Naive thymus-derived CD4-positive, alpha-beta T cell (primary cell): ENCODE results near the gene EDAR. TPM values are rescaled to one million over a fixed set of nuclear protein-coding genes. Genes with fewer than 3 reads are reported as not detected.

Experiments used
- ATAC-seq: fragments of 150-1000 bp; cut with Tn5 transposase; 2 replicates; pipeline ENCODE4 v1.10.0; 2021; ENCODE audit warnings: mild to moderate bottlenecking, moderate library complexity
- CTCF ChIA-PET: fragments of 350-600 bp; sonication (Branson Sonifier 250); formaldehyde crosslinking; loops from one replicate; lab custom pipeline; 2021; ENCODE audit warnings: antibody characterized with exemption; lab: Charles Lee
- POLR2A ChIA-PET: fragments of 350-600 bp; sonication (Branson Sonifier 250); formaldehyde crosslinking; loops from one replicate; lab custom pipeline; 2021; ENCODE audit warnings: antibody characterized with exemption, inconsistent platforms; lab: Charles Lee
- DNase-seq, 9 donors: peaks; one replicate each; pipeline versions ENCODE4 v3.0.0 to v3.0.0-alpha.2; 2020 to 2022; ENCODE audit warnings: mixed read lengths in 1 of 9
- H3K27ac ChIP-seq: one replicate; pipeline ENCODE4 v1.7.0; 2013; ENCODE audit warnings: mild to moderate bottlenecking, low read depth, low read length, moderate library complexity
- H3K27me3 ChIP-seq, 2 donors: one replicate each; pipeline ENCODE4 v1.7.0; 2013; ENCODE audit warnings: low read length in 2 of 2, mild to moderate bottlenecking in 2 of 2, moderate library complexity in 2 of 2; ENCODE audit not compliant: control insufficient read depth in 2 of 2, insufficient read depth in 2 of 2
- H3K36me3 ChIP-seq, 3 experiments: 1 replicate in 2 of 3; 2 replicates in 1 of 3; pipeline ENCODE4 v1.7.0; 2013; ENCODE audit warnings: low read length in 3 of 3, mild to moderate bottlenecking in 3 of 3, moderate library complexity in 1 of 3; ENCODE audit not compliant: insufficient read depth in 3 of 3, control insufficient read depth in 2 of 3
- H3K4me1 ChIP-seq, 2 donors: one replicate each; pipeline ENCODE4 v1.7.0; 2013; ENCODE audit warnings: low read length in 2 of 2, mild to moderate bottlenecking in 2 of 2, moderate library complexity in 1 of 2; ENCODE audit not compliant: control insufficient read depth in 2 of 2, insufficient read depth in 2 of 2
- H3K4me3 ChIP-seq: 2 replicates; pipeline ENCODE4 v1.7.0; 2013; ENCODE audit warnings: mild to moderate bottlenecking, low read length
- H3K9me3 ChIP-seq, 3 experiments: 1 replicate in 2 of 3; 2 replicates in 1 of 3; pipeline ENCODE4 v1.7.0; 2013; ENCODE audit warnings: low read length in 3 of 3; ENCODE audit not compliant: control insufficient read depth in 2 of 3
- H3K27ac Mint-ChIP-seq, 9 donors: one replicate each; pipeline ENCODE4 v1.8.0; 2020 to 2022; ENCODE audit warnings: mixed read lengths in 9 of 9, mild to moderate bottlenecking in 8 of 9, moderate library complexity in 5 of 9, inconsistent platforms in 2 of 9
- H3K27me3 Mint-ChIP-seq, 5 donors: one replicate each; pipeline ENCODE4 v1.8.0; 2021 to 2022; ENCODE audit warnings: mixed read lengths in 5 of 5, mild to moderate bottlenecking in 1 of 5
- H3K36me3 Mint-ChIP-seq, 5 donors: one replicate each; pipeline ENCODE4 v1.8.0; 2020 to 2022; ENCODE audit warnings: mixed read lengths in 5 of 5, mild to moderate bottlenecking in 3 of 5, inconsistent platforms in 1 of 5
- H3K4me1 Mint-ChIP-seq, 7 donors: one replicate each; pipeline ENCODE4 v1.8.0; 2020 to 2022; ENCODE audit warnings: mixed read lengths in 7 of 7, mild to moderate bottlenecking in 3 of 7, inconsistent platforms in 1 of 7
- H3K4me3 Mint-ChIP-seq, 10 donors: one replicate each; pipeline ENCODE4 v1.8.0; 2020 to 2022; ENCODE audit warnings: mild to moderate bottlenecking in 10 of 10, mixed read lengths in 10 of 10, moderate library complexity in 6 of 10, inconsistent platforms in 2 of 10
- H3K9me3 Mint-ChIP-seq, 11 donors: one replicate each; pipeline ENCODE4 v1.8.0; 2020 to 2022; ENCODE audit warnings: mixed read lengths in 11 of 11, mild to moderate bottlenecking in 4 of 11, inconsistent platforms in 1 of 11, moderate library complexity in 1 of 11
- intact Hi-C, 2 donors: fragments of 100-400 bp; cut with micrococcal nuclease; formaldehyde crosslinking; loops; one replicate each; pipeline ENCODE4 v1.15.1; 2023
- polyA plus RNA-seq, 2 donors: library from polyadenylated mRNA; unstranded; fragments of 300-500 nt; fragmentation: Illumina TruSeq; gene quantifications; one replicate each; pipeline ENCODE4 v1.2.3, GENCODE V29; 2021
- total RNA-seq, 6 experiments: library from RNA in 5 of 6; stranded (reverse) in 5 of 6; gene quantifications; 1 replicate in 5 of 6; 2 replicates in 1 of 6; pipeline ENCODE4 v1.2.3 and lab custom pipeline; 2021 to 2026

The EDAR gene
- total and polyA plus RNA-seq, 7 experiments from 2014 or later, result 0.17 to 26.8 (median 21.6) TPM

DNA sequence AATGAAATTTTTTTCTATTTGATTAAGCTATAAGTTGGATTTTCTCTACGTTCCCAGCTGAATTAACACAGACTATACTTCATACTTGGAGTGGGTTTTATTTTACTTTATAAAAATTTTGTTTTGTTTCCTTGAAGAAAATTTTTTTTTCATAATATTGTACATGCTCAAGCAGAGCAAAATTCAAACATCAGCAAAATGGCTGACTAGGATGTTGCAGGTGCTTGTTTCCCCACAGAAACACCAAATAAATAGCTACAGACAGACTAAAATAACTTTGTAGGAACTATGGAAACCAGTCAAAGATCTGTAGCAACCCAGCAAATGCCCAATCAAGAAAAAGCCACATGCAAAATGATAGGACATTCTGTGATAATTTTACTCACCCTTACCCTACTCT, 120.1 kb downstream of the EDAR start:
- H3K4me3 Mint-ChIP-seq, result no peak overlapping the region

DNA sequence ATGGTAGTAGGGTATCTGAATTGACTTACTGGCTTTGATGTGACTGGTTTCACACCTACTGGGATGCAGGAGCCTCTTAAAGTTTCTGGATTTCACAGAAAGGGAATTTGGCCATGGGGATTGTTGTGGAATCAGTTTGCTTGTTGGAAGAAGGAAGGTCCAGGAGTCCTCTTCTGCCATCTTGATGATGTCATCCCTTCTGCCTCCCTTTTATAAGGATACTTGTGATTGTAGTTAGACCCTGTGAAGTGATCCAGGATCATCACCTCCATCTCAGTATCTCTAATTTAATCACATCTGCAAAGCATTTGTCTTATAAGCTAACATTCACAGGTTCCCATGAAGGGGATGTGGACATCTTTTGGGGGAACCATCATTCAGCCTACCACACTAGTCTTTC, 123.0 kb downstream of the EDAR start:
- H3K27ac ChIP-seq, result no peak overlapping the region
- POLR2A ChIA-PET, result no interaction called here
- Mint-ChIP-seq H3K27me3 (no peaks in the 10 kb centered on the region), H3K36me3 (peaks cover 18 to 49% (median 35%) of the 10 kb centered on the region in 5 donors), H3K4me1 (peaks cover 0 to 5% (median 0%) of the 10 kb centered on the region in 7 donors), H3K4me3 (no peak overlapping the region), H3K9me3 (peaks cover 9 to 21% (median 18%) of the 10 kb centered on the region in 11 donors), H3K27ac (no peak overlapping the region)
- intact Hi-C loops, result no loop called here
- H3K4me3 ChIP-seq, result no peak overlapping the region
- H3K27me3 ChIP-seq, result no peaks in the 10 kb centered on the region
- CTCF ChIA-PET, result no interaction called here
- DNase-seq (no peak), ATAC-seq (no peak)
- H3K36me3 ChIP-seq, result no peaks in the 10 kb centered on the region
- peaks cover 0 to 14% (median 7%) of the 10 kb centered on the region in 3 experiments for H3K9me3 ChIP-seq
- no peaks in the 10 kb centered on the region for H3K4me1 ChIP-seq

More for the DNA sequence above, 120.1 kb downstream of the EDAR start:
- Mint-ChIP-seq H3K27me3 (no peaks in the 10 kb centered on the region), H3K36me3 (peaks cover 23 to 52% (median 44%) of the 10 kb centered on the region in 5 donors), H3K27ac (no peak overlapping the region), H3K9me3 (peaks cover 11 to 28% (median 20%) of the 10 kb centered on the region in 11 donors), H3K4me1 (peaks cover 0 to 5% (median 0%) of the 10 kb centered on the region in 7 donors)
- POLR2A ChIA-PET, result no interaction called here
- Histone ChIP-seq H3K4me3 (no peak overlapping the region), H3K4me1 (no peaks in the 10 kb centered on the region), H3K9me3 (peaks cover 0 to 14% (median 7%) of the 10 kb centered on the region in 3 experiments), H3K36me3 (no peaks in the 10 kb centered on the region), H3K27me3 (no peaks in the 10 kb centered on the region), H3K27ac (no peak overlapping the region)
- CTCF ChIA-PET, result no interaction called here
- intact Hi-C loops, result no loop called here
- ATAC-seq (no peak), DNase-seq (no peak)

DNA sequence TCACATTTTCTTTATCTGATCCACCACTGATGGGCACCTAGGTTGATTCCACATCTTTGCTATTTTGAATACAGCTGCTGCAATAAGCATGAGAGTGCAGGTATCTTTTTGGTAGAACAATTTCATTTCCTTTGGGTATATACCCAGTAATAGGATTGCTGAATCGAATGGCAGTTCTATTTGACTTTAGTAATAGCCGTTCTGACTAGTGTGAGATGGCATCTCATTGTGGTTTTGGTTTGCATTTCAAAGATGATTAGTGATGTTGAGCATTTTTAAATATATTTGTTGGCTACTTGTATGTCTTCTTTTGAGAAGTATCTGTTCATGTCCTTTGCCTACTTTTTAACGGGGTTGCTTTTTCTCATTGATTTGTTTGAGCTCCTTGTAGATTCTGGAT, 130.1 kb downstream of the EDAR start:
- no peak overlapping the region for H3K27ac ChIP-seq
- H3K36me3 ChIP-seq, result no peaks in the 10 kb centered on the region
- ATAC-seq, result no peak
- Mint-ChIP-seq H3K9me3 (no peaks in the 10 kb centered on the region), H3K27ac (no peak overlapping the region), H3K4me1 (peaks cover 0 to 8% (median 4%) of the 10 kb centered on the region in 7 donors), H3K36me3 (peaks cover 0 to 17% (median 0%) of the 10 kb centered on the region in 5 donors), H3K27me3 (no peaks in the 10 kb centered on the region), H3K4me3 (no peak overlapping the region)
- intact Hi-C loops, result no loop called here
- H3K4me1 ChIP-seq, result no peaks in the 10 kb centered on the region
- no peak overlapping the region for H3K4me3 ChIP-seq
- H3K27me3 ChIP-seq, result no peaks in the 10 kb centered on the region
- H3K9me3 ChIP-seq, result no peaks in the 10 kb centered on the region
- CTCF ChIA-PET, result no interaction called here
- POLR2A ChIA-PET, result no interaction called here
- DNase-seq, result no peak

DNA sequence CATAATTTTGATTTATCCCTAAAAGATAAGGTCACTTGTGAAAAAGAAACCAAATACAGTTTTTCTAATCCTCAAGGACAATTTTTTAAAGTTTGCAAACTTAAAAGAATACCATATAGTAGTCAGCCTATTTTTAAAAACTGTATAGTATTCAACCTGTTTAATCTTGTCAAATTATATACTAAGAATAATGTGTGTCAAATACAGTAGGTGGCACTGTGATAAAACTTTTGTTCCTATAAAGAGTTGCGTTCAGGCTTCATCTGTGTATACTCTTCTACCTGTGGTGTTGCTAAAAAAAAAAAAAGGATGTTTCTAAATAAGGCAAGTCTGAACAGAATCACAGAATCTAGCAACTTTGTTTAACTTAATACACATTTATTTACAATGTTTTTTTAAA, 133.8 kb downstream of the EDAR start:
- Histone ChIP-seq H3K9me3 (no peaks in the 10 kb centered on the region), H3K27ac (no peak overlapping the region), H3K4me3 (no peak overlapping the region), H3K36me3 (peaks cover 0 to 3% (median 0%) of the 10 kb centered on the region in 3 experiments), H3K27me3 (no peaks in the 10 kb centered on the region), H3K4me1 (no peaks in the 10 kb centered on the region)
- peaks cover 0 to 2% (median 0%) of the 10 kb centered on the region in 11 donors for H3K9me3 Mint-ChIP-seq
- peaks cover 0 to 8% (median 4%) of the 10 kb centered on the region in 7 donors for H3K4me1 Mint-ChIP-seq
- ChIA-PET POLR2A (no interaction called here), CTCF (interaction anchor here (0.7 to 1.5 kb wide), 6 partner anchors 69 to 690 kb away, joined by 3 to 8 read pairs (median 4); no protein-coding TSS in a partner anchor)
- no peak overlapping the region for H3K4me3 Mint-ChIP-seq
- DNase-seq (peak in 6 of 9 donors; percentile 27 to 66 (median 54)), ATAC-seq (peak; percentile 85)
- no peak overlapping the region for H3K27ac Mint-ChIP-seq
- peaks cover 0 to 19% (median 4%) of the 10 kb centered on the region in 5 donors for H3K36me3 Mint-ChIP-seq
- H3K27me3 Mint-ChIP-seq, result no peaks in the 10 kb centered on the region
- intact Hi-C loops, result loop anchor here (1.0 to 2.0 kb wide), 8 partner anchors 73 to 655 kb away; partner anchors contain the start of gene EDAR (in 2 of the 2)

DNA sequence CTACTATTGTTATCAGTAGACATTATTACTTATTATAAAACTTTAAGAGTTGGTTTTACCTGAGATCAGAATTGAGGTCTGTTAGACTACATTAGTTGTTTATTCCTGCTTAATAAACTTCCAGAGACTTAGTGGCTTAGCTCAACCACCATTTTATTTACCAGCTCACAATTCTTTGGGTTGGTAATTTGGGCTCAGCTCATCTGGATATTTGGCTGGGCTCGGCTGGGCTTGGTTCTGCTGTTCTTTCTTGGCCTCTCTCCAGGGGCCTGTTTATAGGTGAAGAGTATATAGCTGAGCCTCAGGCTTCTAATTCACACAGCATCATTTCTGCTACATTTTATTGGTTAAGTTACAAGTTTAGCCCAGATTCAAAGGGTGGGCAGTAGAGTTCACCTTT, 134.5 kb downstream of the EDAR start:
- Histone ChIP-seq H3K36me3 (peaks cover 0 to 3% (median 0%) of the 10 kb centered on the region in 3 experiments), H3K27ac (no peak overlapping the region), H3K4me3 (no peak overlapping the region), H3K27me3 (no peaks in the 10 kb centered on the region), H3K9me3 (no peaks in the 10 kb centered on the region), H3K4me1 (no peaks in the 10 kb centered on the region)
- no peak overlapping the region for H3K4me3 Mint-ChIP-seq
- peaks cover 0 to 8% (median 4%) of the 10 kb centered on the region in 7 donors for H3K4me1 Mint-ChIP-seq
- H3K27me3 Mint-ChIP-seq, result no peaks in the 10 kb centered on the region
- ATAC-seq (no peak), DNase-seq (no peak)
- ChIA-PET POLR2A (interaction anchor here (0.6 kb wide), 1 partner anchor 120 kb away, joined by 4 read pairs; no protein-coding TSS in a partner anchor), CTCF (interaction anchor here (0.8 to 2.6 kb wide), 5 partner anchors 73 to 655 kb away, joined by 3 to 15 read pairs (median 7); partner anchors contain the start of gene EDAR)
- no peak overlapping the region for H3K27ac Mint-ChIP-seq
- intact Hi-C loops, result loop anchor here in 1 of 2 donors (2.0 kb wide), 1 partner anchor 134 kb away; the partner anchor contains the start of gene EDAR
- H3K9me3 Mint-ChIP-seq, result peaks cover 0 to 2% (median 0%) of the 10 kb centered on the region in 11 donors
- peaks cover 0 to 20% (median 9%) of the 10 kb centered on the region in 5 donors for H3K36me3 Mint-ChIP-seq

DNA sequence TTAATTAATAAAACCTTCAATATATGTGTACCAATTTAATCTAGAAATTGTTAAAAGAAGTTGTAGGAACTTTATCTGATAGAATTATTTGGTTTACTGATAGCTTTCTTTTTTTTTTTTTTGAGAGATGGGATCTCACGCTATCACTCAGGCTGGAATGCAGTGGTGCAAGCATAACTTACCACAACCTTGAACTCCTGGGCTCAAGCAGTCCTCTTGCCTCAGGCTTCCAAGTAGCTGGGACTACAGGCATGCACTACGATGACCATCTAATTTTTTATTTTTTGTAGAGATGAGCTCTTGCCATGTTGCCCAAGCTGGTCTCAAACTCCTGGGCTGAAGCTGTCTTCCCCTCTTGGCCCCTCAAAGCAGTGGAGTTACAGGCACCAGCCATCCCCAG, 135.6 kb downstream of the EDAR start:
- Histone ChIP-seq H3K27ac (no peak overlapping the region), H3K4me3 (no peak overlapping the region), H3K4me1 (no peaks in the 10 kb centered on the region), H3K27me3 (no peaks in the 10 kb centered on the region), H3K36me3 (peaks cover 0 to 3% (median 0%) of the 10 kb centered on the region in 3 experiments), H3K9me3 (no peaks in the 10 kb centered on the region)
- ChIA-PET POLR2A (no interaction called here), CTCF (interaction anchor here (0.6 to 2.6 kb wide), 5 partner anchors 19 to 656 kb away, joined by 3 to 15 read pairs (median 7); partner anchors contain the start of gene EDAR)
- ATAC-seq, result no peak
- Mint-ChIP-seq H3K4me1 (peaks cover 0 to 8% (median 4%) of the 10 kb centered on the region in 7 donors), H3K27ac (no peak overlapping the region), H3K36me3 (peaks cover 0 to 19% (median 12%) of the 10 kb centered on the region in 5 donors), H3K4me3 (no peak overlapping the region), H3K9me3 (peaks cover 0 to 2% (median 0%) of the 10 kb centered on the region in 11 donors), H3K27me3 (no peaks in the 10 kb centered on the region)
- no peak for DNase-seq
- intact Hi-C loops, result no loop called here
